ENCODE results near the gene RET.

DNA sequence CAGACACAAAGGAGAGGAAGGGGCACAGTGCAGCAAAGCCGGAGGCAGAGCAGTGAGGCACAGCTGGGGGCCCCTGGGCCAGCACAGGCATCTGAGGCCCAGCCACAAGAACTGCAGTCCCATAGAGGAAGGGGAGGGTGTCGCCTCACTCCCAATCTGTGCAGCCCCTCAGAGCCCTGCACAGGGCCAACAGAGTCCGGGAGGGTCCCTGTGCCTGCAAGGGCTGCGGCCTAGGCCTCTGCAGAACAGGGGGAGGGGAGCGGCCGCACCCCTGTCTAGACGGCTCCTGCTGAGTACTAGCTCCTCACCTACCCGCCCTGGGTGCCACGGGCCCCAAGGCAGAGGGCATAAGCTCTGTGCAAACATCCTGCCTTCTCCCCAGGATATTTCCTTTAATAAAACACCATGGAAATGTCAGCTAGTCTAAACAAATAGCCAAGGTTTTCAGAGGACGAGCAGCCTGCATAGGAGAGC is 32.4 kb upstream of the RET start:
- TF ChIP-seq, protein P1, sequence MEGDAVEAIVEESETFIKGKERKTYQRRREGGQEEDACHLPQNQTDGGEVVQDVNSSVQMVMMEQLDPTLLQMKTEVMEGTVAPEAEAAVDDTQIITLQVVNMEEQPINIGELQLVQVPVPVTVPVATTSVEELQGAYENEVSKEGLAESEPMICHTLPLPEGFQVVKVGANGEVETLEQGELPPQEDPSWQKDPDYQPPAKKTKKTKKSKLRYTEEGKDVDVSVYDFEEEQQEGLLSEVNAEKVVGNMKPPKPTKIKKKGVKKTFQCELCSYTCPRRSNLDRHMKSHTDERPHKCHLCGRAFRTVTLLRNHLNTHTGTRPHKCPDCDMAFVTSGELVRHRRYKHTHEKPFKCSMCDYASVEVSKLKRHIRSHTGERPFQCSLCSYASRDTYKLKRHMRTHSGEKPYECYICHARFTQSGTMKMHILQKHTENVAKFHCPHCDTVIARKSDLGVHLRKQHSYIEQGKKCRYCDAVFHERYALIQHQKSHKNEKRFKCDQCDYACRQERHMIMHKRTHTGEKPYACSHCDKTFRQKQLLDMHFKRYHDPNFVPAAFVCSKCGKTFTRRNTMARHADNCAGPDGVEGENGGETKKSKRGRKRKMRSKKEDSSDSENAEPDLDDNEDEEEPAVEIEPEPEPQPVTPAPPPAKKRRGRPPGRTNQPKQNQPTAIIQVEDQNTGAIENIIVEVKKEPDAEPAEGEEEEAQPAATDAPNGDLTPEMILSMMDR (IDR thresholded peaks at IDR 0.05) = no peak
- TF ChIP-seq POLR2A (IDR thresholded peaks at IDR 0.05) (no peak), EP300 (IDR thresholded peaks at IDR 0.05) (no peak)

All from tibial nerve (tissue), 4 donors.